Adrenal gland (tissue), 5 donors: Measurements from ENCODE around the gene GPRC5B.

Source experiments
- POLR2A ChIP-seq, 2 donors: fragments of 450-650 bp; IDR thresholded peaks; one replicate each; pipeline ENCODE4 v1.6.1; 2017; ENCODE audit warnings: antibody characterized with exemption in 2 of 2, mild to moderate bottlenecking in 2 of 2, moderate library complexity in 1 of 2
- TF ChIP-seq, protein P1 (sequence below), 6 experiments: fragments of 450-650 bp in 4 of 6; fragments of 200-600 bp in 2 of 6; sonication (generic) in 1 of 6; IDR thresholded peaks; 1 replicate in 5 of 6; 2 replicates in 1 of 6; pipeline versions ENCODE4 v1.5.1 to v1.8.0; 2016 to 2021; ENCODE audit warnings: antibody characterized with exemption in 6 of 6, mild to moderate bottlenecking in 2 of 6, moderate library complexity in 1 of 6
- donor health status: DM: no; HTN: no; CAD: no.

DNA sequence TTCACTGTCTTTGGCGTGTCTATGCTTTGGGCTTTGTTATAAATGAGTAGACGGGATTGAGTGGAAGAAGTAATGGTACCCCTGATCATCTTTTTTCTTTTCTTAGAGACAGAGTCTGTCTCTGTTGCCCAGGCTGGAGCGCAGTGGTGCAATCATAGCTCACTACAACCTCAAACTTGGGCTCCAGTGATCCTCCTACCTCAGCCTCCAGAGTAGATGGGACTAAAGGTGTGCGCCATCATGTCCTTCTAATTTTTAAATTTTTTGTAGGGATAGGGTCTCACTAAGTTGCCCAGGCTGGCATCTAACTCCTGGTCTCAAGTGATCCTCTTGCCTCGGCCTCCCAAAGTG lies 14.9 kb upstream of the GPRC5B start:
- TF ChIP-seq, protein P1, sequence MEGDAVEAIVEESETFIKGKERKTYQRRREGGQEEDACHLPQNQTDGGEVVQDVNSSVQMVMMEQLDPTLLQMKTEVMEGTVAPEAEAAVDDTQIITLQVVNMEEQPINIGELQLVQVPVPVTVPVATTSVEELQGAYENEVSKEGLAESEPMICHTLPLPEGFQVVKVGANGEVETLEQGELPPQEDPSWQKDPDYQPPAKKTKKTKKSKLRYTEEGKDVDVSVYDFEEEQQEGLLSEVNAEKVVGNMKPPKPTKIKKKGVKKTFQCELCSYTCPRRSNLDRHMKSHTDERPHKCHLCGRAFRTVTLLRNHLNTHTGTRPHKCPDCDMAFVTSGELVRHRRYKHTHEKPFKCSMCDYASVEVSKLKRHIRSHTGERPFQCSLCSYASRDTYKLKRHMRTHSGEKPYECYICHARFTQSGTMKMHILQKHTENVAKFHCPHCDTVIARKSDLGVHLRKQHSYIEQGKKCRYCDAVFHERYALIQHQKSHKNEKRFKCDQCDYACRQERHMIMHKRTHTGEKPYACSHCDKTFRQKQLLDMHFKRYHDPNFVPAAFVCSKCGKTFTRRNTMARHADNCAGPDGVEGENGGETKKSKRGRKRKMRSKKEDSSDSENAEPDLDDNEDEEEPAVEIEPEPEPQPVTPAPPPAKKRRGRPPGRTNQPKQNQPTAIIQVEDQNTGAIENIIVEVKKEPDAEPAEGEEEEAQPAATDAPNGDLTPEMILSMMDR (IDR thresholded peaks at IDR 0.05), result peak in 2 of 6 experiments; percentile 1 to 25
- TF ChIP-seq POLR2A (IDR thresholded peaks at IDR 0.05), result no peak
